Astrocyte (in vitro differentiated cells and primary cell): ENCODE data around the gene CALML5. TPM values are rescaled to one million over a fixed set of nuclear protein-coding genes. Genes with fewer than 3 reads are reported as not detected.

ENCODE experiments used
- DNase-seq: peaks from one replicate; pipeline ENCODE4 v3.0.0-alpha.2; 2010; ENCODE audit warnings: low read depth
- FAIRE-seq: peaks from 2 replicates; lab custom pipeline; 2011; peaks lifted over from hg19 to GRCh38; lab: Jason Lieb, UNC
- H2AFZ ChIP-seq: 2 replicates; pipeline ENCODE4 v1.6.0; 2012; ENCODE audit warnings: low read depth, low read length, inconsistent platforms
- H3K27ac ChIP-seq: 2 replicates; pipeline ENCODE4 v1.5.1; 2011; ENCODE audit warnings: low read depth, low read length, inconsistent platforms
- H3K27me3 ChIP-seq: 2 replicates; pipeline ENCODE4 v1.6.0; 2011; ENCODE audit warnings: low read length, inconsistent platforms; ENCODE audit not compliant: insufficient read depth
- H3K36me3 ChIP-seq: 2 replicates; pipeline ENCODE4 v1.5.1; 2011; ENCODE audit warnings: low read length, inconsistent platforms; ENCODE audit not compliant: insufficient read depth
- H3K4me1 ChIP-seq: 2 replicates; pipeline ENCODE4 v1.5.1; 2011; ENCODE audit warnings: low read length, inconsistent platforms; ENCODE audit not compliant: insufficient read depth
- H3K4me2 ChIP-seq: 2 replicates; pipeline ENCODE4 v1.6.0; 2012; ENCODE audit warnings: low read length, inconsistent platforms
- H3K4me3 ChIP-seq: 2 replicates; pipeline ENCODE4 v1.5.1; 2011; ENCODE audit warnings: low read depth, mild to moderate bottlenecking, low read length, inconsistent platforms; ENCODE audit not compliant: insufficient read depth
- H3K79me2 ChIP-seq: 2 replicates; pipeline ENCODE4 v1.6.0; 2012; ENCODE audit warnings: mild to moderate bottlenecking, low read length, inconsistent platforms; ENCODE audit not compliant: insufficient read depth
- H3K9ac ChIP-seq: 2 replicates; pipeline ENCODE4 v1.6.0; 2012; ENCODE audit warnings: mild to moderate bottlenecking, low read length, inconsistent platforms
- H3K9me3 ChIP-seq: 2 replicates; pipeline ENCODE4 v1.5.1; 2012; ENCODE audit warnings: low read depth, mild to moderate bottlenecking, low read length, inconsistent platforms; ENCODE audit not compliant: insufficient read depth
- H4K20me1 ChIP-seq: 2 replicates; pipeline ENCODE4 v1.6.0; 2012; ENCODE audit warnings: low read length, inconsistent platforms; ENCODE audit not compliant: insufficient read depth
- H3K27ac Mint-ChIP-seq: one replicate; pipeline ENCODE4 v1.8.0; 2021; ENCODE audit warnings: mild to moderate bottlenecking, mixed read lengths; ENCODE audit not compliant: unreplicated experiment
- H3K27me3 Mint-ChIP-seq: one replicate; pipeline ENCODE4 v1.8.0; 2021; ENCODE audit warnings: low read depth, mixed read lengths; ENCODE audit not compliant: unreplicated experiment
- H3K36me3 Mint-ChIP-seq: one replicate; pipeline ENCODE4 v1.8.0; 2021; ENCODE audit warnings: low read depth, mixed read lengths; ENCODE audit not compliant: unreplicated experiment
- H3K4me1 Mint-ChIP-seq: one replicate; pipeline ENCODE4 v1.8.0; 2021; ENCODE audit warnings: low read depth, mixed read lengths; ENCODE audit not compliant: unreplicated experiment
- H3K4me3 Mint-ChIP-seq: one replicate; pipeline ENCODE4 v1.8.0; 2021; ENCODE audit warnings: mild to moderate bottlenecking, moderate library complexity, mixed read lengths; ENCODE audit not compliant: unreplicated experiment
- H3K9me3 Mint-ChIP-seq: one replicate; pipeline ENCODE4 v1.8.0; 2021; ENCODE audit warnings: mild to moderate bottlenecking, mixed read lengths; ENCODE audit not compliant: unreplicated experiment
- EZH2 ChIP-seq: IDR thresholded peaks from 2 replicates; pipeline ENCODE4 v1.6.1; 2012; ENCODE audit warnings: mild to moderate bottlenecking, low read length, inconsistent platforms; ENCODE audit not compliant: insufficient read depth
- total RNA-seq: library from RNA; stranded (reverse); gene quantifications from 2 replicates; pipeline ENCODE4 v1.2.1, GENCODE V29; 2021
- TF ChIP-seq, protein P1 (sequence below): IDR thresholded peaks from 2 replicates; pipeline ENCODE4 v1.5.1; 2011; ENCODE audit warnings: low read depth, mild to moderate bottlenecking, inconsistent platforms, low read length, moderate library complexity; ENCODE audit not compliant: insufficient read depth

CALML5 gene
- total RNA-seq, 1 donor from 2014 or later = not detected

DNA sequence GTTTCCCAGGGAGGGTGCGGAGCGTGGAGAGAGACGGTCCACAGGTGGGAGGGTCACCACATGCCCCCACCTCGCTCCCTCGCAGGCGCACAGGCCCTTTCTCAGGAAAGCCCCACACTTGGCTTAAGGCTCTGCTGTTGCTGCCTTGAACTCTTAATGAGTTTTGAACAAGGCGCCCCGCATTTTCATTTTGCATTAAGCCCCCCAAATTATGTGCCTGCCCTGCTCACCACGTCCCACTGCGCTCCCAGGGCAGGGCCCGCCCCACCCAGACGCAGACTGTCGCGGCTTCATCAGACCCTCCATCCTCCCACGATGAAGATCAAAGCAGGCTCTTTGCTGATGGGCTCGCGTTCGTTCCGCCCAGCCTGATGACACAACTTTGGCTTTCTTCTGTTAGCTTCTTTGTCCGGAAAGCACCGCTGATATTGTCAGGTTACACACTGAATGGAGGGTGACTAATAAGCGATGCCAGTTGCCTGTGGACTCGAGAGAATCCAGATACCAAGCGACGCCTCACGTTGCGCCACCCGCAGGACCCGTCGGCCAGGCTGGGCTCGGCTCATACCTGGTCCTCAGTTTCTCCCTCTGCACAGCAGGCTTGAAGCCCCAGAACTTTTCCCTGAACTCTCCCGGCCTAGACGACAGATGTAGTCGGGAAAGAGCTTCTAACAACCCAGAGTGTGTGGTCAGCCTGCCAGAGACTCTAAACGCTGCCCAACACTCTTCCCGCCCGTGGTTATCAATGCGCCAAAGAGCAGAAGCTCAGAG, 34.9 kb upstream of the CALML5 start:
- H3K9me3 Mint-ChIP-seq = peaks cover 5% of the 10 kb centered on the region
- H3K27me3 Mint-ChIP-seq = peaks cover 28% of the 10 kb centered on the region
- H3K4me3 Mint-ChIP-seq = no peak overlapping the region
- Histone ChIP-seq H3K27me3 (no peaks in the 10 kb centered on the region), H3K27ac (no peak overlapping the region), H3K4me2 (peak overlapping the region; percentile 15), H2AFZ (no peak overlapping the region), H3K36me3 (no peaks in the 10 kb centered on the region), H3K79me2 (no peaks in the 10 kb centered on the region), H3K9ac (no peak overlapping the region), H3K4me1 (peaks cover 9% of the 10 kb centered on the region), H4K20me1 (no peaks in the 10 kb centered on the region), H3K9me3 (no peaks in the 10 kb centered on the region), H3K4me3 (no peak overlapping the region)
- FAIRE-seq (no peak), DNase-seq (no peak)
- H3K36me3 Mint-ChIP-seq = peaks cover 9% of the 10 kb centered on the region
- TF ChIP-seq EZH2 = no peak
- TF ChIP-seq, protein P1, sequence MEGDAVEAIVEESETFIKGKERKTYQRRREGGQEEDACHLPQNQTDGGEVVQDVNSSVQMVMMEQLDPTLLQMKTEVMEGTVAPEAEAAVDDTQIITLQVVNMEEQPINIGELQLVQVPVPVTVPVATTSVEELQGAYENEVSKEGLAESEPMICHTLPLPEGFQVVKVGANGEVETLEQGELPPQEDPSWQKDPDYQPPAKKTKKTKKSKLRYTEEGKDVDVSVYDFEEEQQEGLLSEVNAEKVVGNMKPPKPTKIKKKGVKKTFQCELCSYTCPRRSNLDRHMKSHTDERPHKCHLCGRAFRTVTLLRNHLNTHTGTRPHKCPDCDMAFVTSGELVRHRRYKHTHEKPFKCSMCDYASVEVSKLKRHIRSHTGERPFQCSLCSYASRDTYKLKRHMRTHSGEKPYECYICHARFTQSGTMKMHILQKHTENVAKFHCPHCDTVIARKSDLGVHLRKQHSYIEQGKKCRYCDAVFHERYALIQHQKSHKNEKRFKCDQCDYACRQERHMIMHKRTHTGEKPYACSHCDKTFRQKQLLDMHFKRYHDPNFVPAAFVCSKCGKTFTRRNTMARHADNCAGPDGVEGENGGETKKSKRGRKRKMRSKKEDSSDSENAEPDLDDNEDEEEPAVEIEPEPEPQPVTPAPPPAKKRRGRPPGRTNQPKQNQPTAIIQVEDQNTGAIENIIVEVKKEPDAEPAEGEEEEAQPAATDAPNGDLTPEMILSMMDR = no peak
- no peak overlapping the region for H3K27ac Mint-ChIP-seq
- H3K4me1 Mint-ChIP-seq = peaks cover 13% of the 10 kb centered on the region

DNA sequence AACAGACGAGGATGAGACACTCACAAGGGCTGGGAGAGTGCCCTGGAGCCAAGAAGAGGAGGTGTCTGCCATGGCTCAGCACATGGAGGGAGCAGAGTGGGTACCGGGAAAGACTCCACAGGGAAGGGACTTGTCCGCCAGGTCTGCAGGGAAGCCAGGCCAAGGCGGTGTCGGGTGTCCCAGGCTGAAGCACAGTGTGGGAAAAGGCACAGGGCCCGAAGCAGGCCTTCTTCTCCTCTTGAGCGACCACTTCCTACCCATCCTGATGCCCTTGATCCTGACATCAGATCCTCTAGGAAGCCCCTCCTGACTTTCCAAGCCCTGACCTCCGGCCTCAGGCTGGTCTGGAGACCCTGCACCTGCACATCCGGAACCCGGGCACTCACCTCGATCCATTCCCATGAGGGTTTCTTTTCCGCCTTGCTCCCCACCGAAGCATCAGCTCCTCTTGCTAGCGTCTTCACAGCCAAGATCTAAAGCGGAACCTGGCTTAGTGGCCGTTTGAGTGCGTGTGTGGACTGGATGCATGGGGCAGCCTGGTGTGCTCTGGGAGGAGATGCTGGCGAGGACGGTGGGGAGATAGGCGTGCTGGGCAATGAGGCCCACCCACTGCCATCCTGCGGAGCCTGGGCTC, 33.8 kb upstream of the CALML5 start:
- Mint-ChIP-seq H3K4me1 (peaks cover 5% of the 10 kb centered on the region), H3K27ac (no peak overlapping the region), H3K36me3 (peaks cover 9% of the 10 kb centered on the region), H3K9me3 (peaks cover 3% of the 10 kb centered on the region), H3K4me3 (no peak overlapping the region), H3K27me3 (peaks cover 33% of the 10 kb centered on the region)
- no peak for TF ChIP-seq EZH2
- TF ChIP-seq, protein P1 = no peak
- FAIRE-seq (no peak), DNase-seq (no peak)
- Histone ChIP-seq H3K27me3 (no peaks in the 10 kb centered on the region), H3K4me3 (no peak overlapping the region), H3K27ac (no peak overlapping the region), H2AFZ (no peak overlapping the region), H3K4me1 (no peaks in the 10 kb centered on the region), H3K79me2 (no peaks in the 10 kb centered on the region), H3K4me2 (no peak overlapping the region), H3K9me3 (no peaks in the 10 kb centered on the region), H4K20me1 (no peaks in the 10 kb centered on the region), H3K9ac (no peak overlapping the region), H3K36me3 (no peaks in the 10 kb centered on the region)

DNA sequence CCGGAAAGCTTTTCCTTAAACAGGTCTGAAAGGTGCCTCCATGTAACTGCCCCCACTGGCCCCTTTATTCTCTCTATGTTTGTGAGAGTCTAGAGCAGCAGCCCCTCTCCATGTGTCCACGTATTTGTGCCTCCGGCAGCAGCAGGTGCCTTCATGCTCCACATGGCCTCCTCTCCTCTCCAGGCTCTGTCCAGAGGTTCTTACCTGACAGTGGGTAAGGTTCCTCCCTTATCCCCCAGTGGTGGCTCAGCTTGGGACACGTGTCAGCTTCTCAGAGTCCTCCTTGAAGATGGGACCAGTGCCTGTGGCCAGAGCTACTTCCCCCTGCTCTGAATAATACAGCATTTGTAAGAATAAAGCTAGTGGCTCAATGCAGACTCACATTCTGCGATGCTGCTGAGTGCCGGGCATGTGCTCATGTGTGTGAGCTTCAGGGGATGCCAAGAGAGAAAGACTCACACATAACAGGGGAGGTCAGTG, 33.3 kb upstream of the CALML5 start:
- peaks cover 33% of the 10 kb centered on the region for H3K27me3 Mint-ChIP-seq
- no peaks in the 10 kb centered on the region for H3K9me3 ChIP-seq
- FAIRE-seq (no peak), DNase-seq (no peak)
- H3K4me3 ChIP-seq = no peak overlapping the region
- TF ChIP-seq, protein P1 = no peak
- TF ChIP-seq EZH2 = no peak
- H3K79me2 ChIP-seq = no peaks in the 10 kb centered on the region
- H3K36me3 ChIP-seq = no peaks in the 10 kb centered on the region
- H2AFZ ChIP-seq = no peak overlapping the region
- H3K4me1 Mint-ChIP-seq = peaks cover 5% of the 10 kb centered on the region
- H3K27me3 ChIP-seq = no peaks in the 10 kb centered on the region
- no peak overlapping the region for H3K27ac ChIP-seq
- no peak overlapping the region for H3K9ac ChIP-seq
- no peaks in the 10 kb centered on the region for H3K4me1 ChIP-seq
- no peak overlapping the region for H3K4me3 Mint-ChIP-seq
- peaks cover 9% of the 10 kb centered on the region for H3K36me3 Mint-ChIP-seq
- H4K20me1 ChIP-seq = no peaks in the 10 kb centered on the region
- peaks cover 3% of the 10 kb centered on the region for H3K9me3 Mint-ChIP-seq
- H3K27ac Mint-ChIP-seq = no peak overlapping the region
- H3K4me2 ChIP-seq = no peak overlapping the region
